OCI-LY1 (cell line): ENCODE results near the gene TRAPPC5.

ENCODE experiments used
- H2AFZ ChIP-seq: fragments of 200-600 bp; sonication (generic), shearing (Covaris generic); 2 replicates; pipeline ENCODE4 v1.6.0; 2014; ENCODE audit warnings: antibody characterized with exemption, mild to moderate bottlenecking, low read length
- H3F3A ChIP-seq: fragments of 200-600 bp; sonication (generic), shearing (Covaris generic); 2 replicates; pipeline ENCODE4 v1.6.0; 2014; ENCODE audit warnings: mild to moderate bottlenecking, antibody characterized with exemption, low read length, moderate library complexity; ENCODE audit not compliant: insufficient read depth
- H3K27ac ChIP-seq: fragments of 200-600 bp; sonication (generic); 2 replicates; pipeline ENCODE4 v1.5.1; 2014; ENCODE audit warnings: low read length, mixed run types, mild to moderate bottlenecking, low read depth; ENCODE audit not compliant: poor library complexity, severe bottlenecking
- H3K27me3 ChIP-seq: fragments of 200-600 bp; sonication (generic); 2 replicates; pipeline ENCODE4 v1.6.0; 2014; ENCODE audit warnings: antibody characterized with exemption, mild to moderate bottlenecking, low read length, moderate library complexity; ENCODE audit not compliant: insufficient read depth
- H3K36me3 ChIP-seq: fragments of 200-600 bp; sonication (generic); 2 replicates; pipeline ENCODE4 v1.6.1; 2014; ENCODE audit warnings: mild to moderate bottlenecking, antibody characterized with exemption, low read length, moderate library complexity, mixed read lengths; ENCODE audit not compliant: insufficient read depth
- H3K4me1 ChIP-seq: fragments of 200-600 bp; sonication (generic); 2 replicates; pipeline ENCODE4 v1.5.1; 2014; ENCODE audit warnings: mild to moderate bottlenecking, low read length, moderate library complexity; ENCODE audit not compliant: insufficient read depth, severe bottlenecking
- H3K4me2 ChIP-seq: fragments of 200-600 bp; sonication (generic), shearing (Covaris generic); 2 replicates; pipeline ENCODE4 v1.6.1; 2014; ENCODE audit warnings: low read length
- H3K4me3 ChIP-seq: fragments of 200-600 bp; sonication (generic); 2 replicates; pipeline ENCODE4 v1.5.1; 2014; ENCODE audit warnings: low read length, low read depth, mild to moderate bottlenecking, mixed read lengths; ENCODE audit not compliant: poor library complexity, severe bottlenecking
- H3K79me2 ChIP-seq: fragments of 200-600 bp; shearing (Covaris generic); 2 replicates; pipeline ENCODE4 v1.6.1; 2016; ENCODE audit warnings: mixed run types, low read length, mixed read lengths; ENCODE audit not compliant: insufficient read depth
- H3K9ac ChIP-seq: fragments of 200-600 bp; sonication (generic), shearing (Covaris generic); 2 replicates; pipeline ENCODE4 v1.6.1; 2014; ENCODE audit warnings: mild to moderate bottlenecking, low read length, mixed read lengths
- H3K9me2 ChIP-seq: fragments of 200-600 bp; sonication (generic), shearing (Covaris generic); 2 replicates; pipeline ENCODE4 v1.6.1; 2014; ENCODE audit warnings: low read depth, mild to moderate bottlenecking, low read length, mixed read lengths
- H3K9me3 ChIP-seq: fragments of 200-600 bp; shearing (Covaris generic); 2 replicates; pipeline ENCODE4 v1.6.1; 2014; ENCODE audit warnings: low read length, mixed read lengths
- H4K20me1 ChIP-seq: fragments of 200-600 bp; sonication (generic), shearing (Covaris generic); 2 replicates; pipeline ENCODE4 v1.6.0; 2016; ENCODE audit warnings: mild to moderate bottlenecking, low read length; ENCODE audit not compliant: insufficient read depth
- EZH2 ChIP-seq: fragments of 200-600 bp; sonication (generic), shearing (Covaris generic); IDR thresholded peaks from 2 replicates; pipeline ENCODE4 v1.8.0; 2017; ENCODE audit warnings: borderline replicate concordance, mixed run types, mild to moderate bottlenecking, antibody characterized with exemption, low read length, moderate library complexity, mixed read lengths
- TF ChIP-seq, protein P1 (sequence below): fragments of 200-600 bp; sonication (generic), shearing (Covaris generic); IDR thresholded peaks from 2 replicates; pipeline ENCODE4 v1.5.1; 2017; ENCODE audit warnings: mild to moderate bottlenecking, antibody characterized with exemption, low read length, moderate library complexity, mixed read lengths

The TRAPPC5 gene

DNA sequence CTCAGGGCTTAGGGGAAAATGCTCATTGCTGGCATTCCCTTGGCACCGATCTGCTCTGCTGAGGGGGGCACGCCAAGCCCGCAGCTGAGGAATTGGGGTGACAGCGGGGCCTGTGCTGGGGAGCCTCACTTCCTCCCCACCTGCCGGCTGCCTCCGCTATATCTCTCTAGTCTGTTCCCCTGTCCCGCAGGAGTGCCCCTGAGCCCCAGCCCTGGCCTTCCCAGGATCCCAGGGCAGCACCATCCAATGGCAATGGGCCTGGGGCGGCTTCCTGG lies 34.3 kb upstream of the TRAPPC5 start:
- H3K79me2 ChIP-seq: no peaks in the 10 kb centered on the region
- H3K4me3 ChIP-seq: no peak overlapping the region
- no peaks in the 10 kb centered on the region for H3K9me2 ChIP-seq
- H3K4me2 ChIP-seq: no peak overlapping the region
- H3K27me3 ChIP-seq: 0 out of 2 replicates have a peak, but pooled peaks cover 3% of the 10 kb centered on the region
- no peaks in the 10 kb centered on the region for H3K4me1 ChIP-seq
- no peak overlapping the region for H2AFZ ChIP-seq
- no peak overlapping the region for H3K27ac ChIP-seq
- H3F3A ChIP-seq: no peaks in the 10 kb centered on the region
- TF ChIP-seq EZH2: no peak
- TF ChIP-seq, protein P1, sequence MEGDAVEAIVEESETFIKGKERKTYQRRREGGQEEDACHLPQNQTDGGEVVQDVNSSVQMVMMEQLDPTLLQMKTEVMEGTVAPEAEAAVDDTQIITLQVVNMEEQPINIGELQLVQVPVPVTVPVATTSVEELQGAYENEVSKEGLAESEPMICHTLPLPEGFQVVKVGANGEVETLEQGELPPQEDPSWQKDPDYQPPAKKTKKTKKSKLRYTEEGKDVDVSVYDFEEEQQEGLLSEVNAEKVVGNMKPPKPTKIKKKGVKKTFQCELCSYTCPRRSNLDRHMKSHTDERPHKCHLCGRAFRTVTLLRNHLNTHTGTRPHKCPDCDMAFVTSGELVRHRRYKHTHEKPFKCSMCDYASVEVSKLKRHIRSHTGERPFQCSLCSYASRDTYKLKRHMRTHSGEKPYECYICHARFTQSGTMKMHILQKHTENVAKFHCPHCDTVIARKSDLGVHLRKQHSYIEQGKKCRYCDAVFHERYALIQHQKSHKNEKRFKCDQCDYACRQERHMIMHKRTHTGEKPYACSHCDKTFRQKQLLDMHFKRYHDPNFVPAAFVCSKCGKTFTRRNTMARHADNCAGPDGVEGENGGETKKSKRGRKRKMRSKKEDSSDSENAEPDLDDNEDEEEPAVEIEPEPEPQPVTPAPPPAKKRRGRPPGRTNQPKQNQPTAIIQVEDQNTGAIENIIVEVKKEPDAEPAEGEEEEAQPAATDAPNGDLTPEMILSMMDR: no peak
- H3K9ac ChIP-seq: no peak overlapping the region
- no peaks in the 10 kb centered on the region for H3K9me3 ChIP-seq
- peaks cover 26% of the 10 kb centered on the region for H3K36me3 ChIP-seq
- H4K20me1 ChIP-seq: no peaks in the 10 kb centered on the region

DNA sequence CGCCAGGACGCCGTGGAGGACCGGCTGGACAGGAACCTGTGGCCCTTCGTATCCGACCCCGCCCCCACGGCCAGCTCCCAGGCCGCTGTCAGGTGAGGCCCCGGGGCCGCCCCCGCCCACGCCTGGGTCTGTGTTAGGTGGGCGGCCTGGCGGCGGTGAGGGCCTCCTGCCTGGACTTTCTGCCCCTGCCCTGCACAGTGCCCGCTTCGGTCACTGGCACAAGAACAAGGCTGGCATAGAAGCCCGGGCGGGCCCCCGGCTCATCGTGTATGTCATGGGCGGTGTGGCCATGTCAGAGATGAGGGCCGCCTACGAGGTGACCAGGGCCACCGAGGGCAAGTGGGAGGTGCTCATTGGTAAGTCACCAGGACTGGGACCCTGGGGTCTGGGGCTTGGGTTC lies 33.5 kb upstream of the TRAPPC5 start:
- Histone ChIP-seq H2AFZ (no peak overlapping the region), H3K9me3 (no peaks in the 10 kb centered on the region), H3K4me2 (no peak overlapping the region), H3K27ac (no peak overlapping the region), H3K79me2 (no peaks in the 10 kb centered on the region), H3F3A (no peaks in the 10 kb centered on the region), H4K20me1 (no peaks in the 10 kb centered on the region), H3K9ac (no peak overlapping the region), H3K27me3 (0 out of 2 replicates have a peak, but pooled peaks cover 3% of the 10 kb centered on the region), H3K4me1 (peaks cover 1% of the 10 kb centered on the region), H3K36me3 (peaks cover 26% of the 10 kb centered on the region), H3K4me3 (no peak overlapping the region), H3K9me2 (no peaks in the 10 kb centered on the region)
- TF ChIP-seq EZH2: no peak
- TF ChIP-seq, protein P1: no peak

DNA sequence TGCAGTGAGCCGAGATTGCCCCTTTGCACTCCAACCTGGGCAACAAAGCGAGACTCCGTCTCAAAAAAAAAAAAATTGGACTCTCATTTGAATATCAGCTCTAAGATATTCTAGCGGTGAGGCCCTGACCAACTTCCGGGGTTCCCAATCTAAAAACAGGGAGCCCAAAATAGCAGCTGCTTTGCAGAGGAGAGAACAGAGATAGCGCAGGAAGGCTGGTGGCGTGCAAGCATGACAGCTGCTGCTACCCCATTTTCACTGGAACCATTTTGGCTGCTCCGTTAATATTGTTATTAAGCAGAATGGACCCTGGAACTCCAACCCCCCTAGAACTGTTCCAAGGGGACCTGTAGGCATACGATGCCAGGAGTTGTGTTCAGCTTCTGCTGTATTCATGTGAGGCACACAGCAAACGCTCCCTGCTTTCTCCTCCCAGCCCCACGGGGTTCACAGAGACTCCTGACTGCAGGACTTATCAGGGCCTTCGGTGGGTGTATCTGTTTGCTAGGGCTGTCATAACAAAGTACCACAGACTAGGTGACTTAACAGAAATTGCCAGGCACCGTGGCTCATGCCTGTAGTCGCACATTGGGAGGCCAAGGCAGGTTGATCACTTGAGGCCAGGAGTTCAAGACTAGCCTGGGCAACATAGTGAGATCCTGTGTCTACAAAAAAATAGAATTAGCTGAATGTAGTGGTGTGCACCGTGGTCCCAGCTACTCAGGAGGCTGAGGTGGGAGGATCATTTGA lies 32.2 kb upstream of the TRAPPC5 start:
- H3K9ac ChIP-seq: no peak overlapping the region

More for the DNA sequence above, 32.2 kb upstream of the TRAPPC5 start:
- no peaks in the 10 kb centered on the region for H4K20me1 ChIP-seq
- no peak overlapping the region for H3K27ac ChIP-seq
- no peaks in the 10 kb centered on the region for H3K9me2 ChIP-seq
- TF ChIP-seq EZH2: no peak
- TF ChIP-seq, protein P1: no peak
- 0 out of 2 replicates have a peak, but pooled peaks cover 6% of the 10 kb centered on the region for H3K27me3 ChIP-seq
- peaks cover 5% of the 10 kb centered on the region for H3K4me1 ChIP-seq
- no peaks in the 10 kb centered on the region for H3K79me2 ChIP-seq
- H3K4me3 ChIP-seq: no peak overlapping the region
- peaks cover 26% of the 10 kb centered on the region for H3K36me3 ChIP-seq
- no peak overlapping the region for H2AFZ ChIP-seq
- no peak overlapping the region for H3K4me2 ChIP-seq
- no peaks in the 10 kb centered on the region for H3K9me3 ChIP-seq
- no peaks in the 10 kb centered on the region for H3F3A ChIP-seq
